NT2/D1 (cell line): ENCODE results near the gene TRIM10.

Source experiments
- DNase-seq: peaks from one replicate; pipeline ENCODE4 v3.0.0-alpha.2; 2011; ENCODE audit warnings: low read depth, low spot score
- H3K27me3 ChIP-seq: 2 replicates; pipeline ENCODE4 v1.6.0; 2011; ENCODE audit warnings: mild to moderate bottlenecking; ENCODE audit not compliant: insufficient read length, insufficient read depth
- H3K36me3 ChIP-seq: 2 replicates; pipeline ENCODE4 v1.6.1; 2011; ENCODE audit warnings: mild to moderate bottlenecking, low read length, mixed read lengths; ENCODE audit not compliant: insufficient read depth, insufficient read length
- H3K4me1 ChIP-seq: 2 replicates; pipeline ENCODE4 v1.5.1; 2011; ENCODE audit not compliant: insufficient read depth, insufficient read length
- H3K4me3 ChIP-seq: 2 replicates; pipeline ENCODE4 v1.5.1; 2011; ENCODE audit warnings: low read depth; ENCODE audit not compliant: insufficient read length
- H3K9ac ChIP-seq: 2 replicates; pipeline ENCODE4 v1.6.0; 2011; ENCODE audit warnings: low read depth; ENCODE audit not compliant: insufficient read length
- H3K9me3 ChIP-seq: 2 replicates; pipeline ENCODE4 v1.5.1; 2011; ENCODE audit warnings: mild to moderate bottlenecking, low read length; ENCODE audit not compliant: insufficient read depth
- SUZ12 ChIP-seq: IDR thresholded peaks from 2 replicates; pipeline ENCODE4 v1.6.1; 2011; ENCODE audit not compliant: insufficient read length, insufficient read depth; ENCODE audit errors: extremely low read depth
- YY1 ChIP-seq: IDR thresholded peaks from 2 replicates; pipeline ENCODE4 v1.6.1; 2011; ENCODE audit not compliant: insufficient read length, insufficient read depth
- ZNF274 ChIP-seq: IDR thresholded peaks from 2 replicates; pipeline ENCODE4 v1.6.1; 2011; ENCODE audit warnings: mild to moderate bottlenecking, low read depth, low read length

Gene TRIM10

DNA sequence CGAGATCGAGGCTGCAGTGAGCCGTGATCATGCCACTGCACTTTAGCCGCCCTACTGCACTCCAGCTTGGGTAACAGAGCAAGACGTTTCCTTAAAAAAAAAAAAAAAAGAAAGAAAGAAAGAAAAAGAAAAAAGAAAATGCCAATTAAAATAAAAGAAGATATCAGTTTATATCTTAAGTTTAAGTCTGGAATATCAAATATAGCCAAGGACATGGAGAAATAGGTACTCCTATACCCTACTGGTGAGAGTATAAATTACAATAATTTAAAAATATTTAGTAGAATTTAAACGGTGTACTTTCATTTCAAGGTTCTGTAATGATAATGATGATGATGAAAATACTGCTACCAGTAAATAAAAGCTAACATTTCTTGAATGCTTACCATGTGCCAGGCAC is 44.3 kb downstream of the TRIM10 start:
- DNase-seq = no peak
- peaks cover 11% of the 10 kb centered on the region for H3K27me3 ChIP-seq
- no peak overlapping the region for H3K9ac ChIP-seq
- no peaks in the 10 kb centered on the region for H3K36me3 ChIP-seq
- H3K4me1 ChIP-seq = no peaks in the 10 kb centered on the region
- H3K4me3 ChIP-seq = no peak overlapping the region
- H3K9me3 ChIP-seq = no peaks in the 10 kb centered on the region
- TF ChIP-seq ZNF274 = no peak
- TF ChIP-seq SUZ12 = no peak
- no peak for TF ChIP-seq YY1

DNA sequence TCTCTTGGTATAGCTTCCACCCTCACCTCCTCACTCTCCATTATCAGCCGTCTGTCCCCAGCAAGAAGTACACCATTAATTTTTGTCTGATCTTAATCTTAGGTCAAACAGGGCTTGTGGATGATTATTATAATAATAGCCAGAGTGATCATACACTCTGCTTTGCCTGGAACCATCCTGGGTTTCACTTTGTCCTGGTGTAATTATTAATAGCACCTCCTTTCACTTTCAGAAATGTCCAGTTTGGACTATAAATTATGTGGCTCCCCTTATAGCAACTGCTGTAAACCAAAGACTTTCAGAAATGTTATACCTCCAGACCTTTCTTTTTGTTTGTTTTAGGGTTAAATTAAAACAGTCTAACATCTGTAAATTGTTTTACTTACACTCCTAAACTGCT is 47.2 kb downstream of the TRIM10 start:
- no peak overlapping the region for H3K4me3 ChIP-seq
- H3K27me3 ChIP-seq = peaks cover 11% of the 10 kb centered on the region
- TF ChIP-seq ZNF274 (no peak), YY1 (no peak), SUZ12 (no peak)
- H3K36me3 ChIP-seq = no peaks in the 10 kb centered on the region
- H3K9ac ChIP-seq = no peak overlapping the region
- no peaks in the 10 kb centered on the region for H3K4me1 ChIP-seq
- no peaks in the 10 kb centered on the region for H3K9me3 ChIP-seq
- no peak for DNase-seq

DNA sequence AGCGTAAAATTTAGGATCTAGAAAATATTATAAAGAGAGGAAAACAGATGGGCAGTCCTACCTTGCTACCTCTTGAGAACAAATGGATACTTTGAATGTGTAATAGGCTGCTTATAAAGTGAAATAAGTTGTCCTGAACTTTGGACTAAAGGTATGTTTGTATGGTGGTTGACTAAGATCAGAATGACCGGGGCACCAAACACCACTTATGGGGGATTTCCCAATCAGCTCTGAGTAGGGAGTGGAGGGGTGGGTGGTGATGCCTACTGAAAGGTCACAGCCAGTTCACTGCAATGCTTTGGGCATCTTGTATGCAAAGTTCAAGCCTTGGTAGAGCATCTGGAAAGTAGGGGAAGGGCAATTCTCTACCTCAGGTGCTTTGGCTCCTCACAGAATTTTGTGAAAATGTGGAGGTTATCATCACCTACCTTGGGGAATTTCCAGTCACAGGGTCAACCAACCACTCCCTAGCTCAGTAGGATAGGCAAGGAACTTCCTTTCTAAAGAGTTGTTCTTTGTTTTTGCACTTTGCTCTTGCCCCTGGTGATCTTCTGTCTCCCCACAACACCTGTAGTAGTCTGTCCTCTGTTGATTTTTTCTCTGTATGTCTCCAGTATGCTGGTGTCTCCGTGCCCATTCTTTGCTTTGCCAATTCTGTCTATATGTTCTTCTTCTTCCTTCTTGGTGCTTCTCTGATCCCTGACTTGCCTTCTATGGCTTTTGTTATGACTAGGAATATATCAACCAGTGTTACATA is 47.8 kb downstream of the TRIM10 start, which contains the start of gene TRIM31:
TRIM31 (minus strand) TSS at position 88 of the 757 bp plus-strand sequence. CDS start 285 bp downstream, outside the sequence.
- no peak for TF ChIP-seq ZNF274
- no peak for TF ChIP-seq YY1
- no peak for TF ChIP-seq SUZ12
- DNase-seq = no peak
- Histone ChIP-seq H3K4me3 (no peak within 1 kb of the TSS), H3K9ac (no peak within 1 kb of the TSS), H3K9me3 (no peaks in the 10 kb centered on the region), H3K4me1 (no peaks in the 10 kb centered on the region), H3K27me3 (peaks cover 11% of the 10 kb centered on the region), H3K36me3 (no peaks in the 10 kb centered on the region)

DNA sequence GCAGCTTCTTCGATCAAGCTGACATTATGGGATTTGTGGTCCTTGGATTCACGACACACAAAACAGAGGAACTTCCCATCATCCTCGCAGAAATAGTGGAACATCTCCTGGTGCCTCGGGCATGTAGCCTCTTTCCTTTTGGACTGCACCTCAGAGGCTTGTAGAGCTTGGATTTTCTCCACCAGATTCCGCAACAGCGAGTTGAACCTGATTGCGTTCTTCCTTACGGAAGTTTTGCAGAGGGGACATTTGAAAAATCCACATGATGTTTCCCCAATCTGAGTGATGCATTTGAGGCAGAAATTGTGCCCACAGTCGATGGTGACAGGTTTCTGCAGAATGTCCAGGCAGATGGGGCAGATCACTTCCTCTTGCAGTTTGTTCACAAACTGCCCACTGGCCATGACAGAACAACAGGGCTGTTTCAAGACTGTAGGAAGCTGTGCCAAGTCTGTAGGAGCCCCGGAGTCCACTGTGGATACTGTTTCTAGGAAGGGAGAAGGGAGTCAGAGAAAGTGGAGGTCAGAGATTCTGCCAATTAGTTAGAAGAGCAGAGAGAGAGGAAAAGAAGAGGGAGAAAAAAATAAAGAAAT is 48.5 kb downstream of the TRIM10 start:
- Histone ChIP-seq H3K4me3 (no peak overlapping the region), H3K9ac (no peak overlapping the region), H3K9me3 (no peaks in the 10 kb centered on the region), H3K27me3 (peaks cover 11% of the 10 kb centered on the region), H3K36me3 (no peaks in the 10 kb centered on the region), H3K4me1 (no peaks in the 10 kb centered on the region)
- no peak for DNase-seq
- TF ChIP-seq YY1 (no peak), SUZ12 (no peak), ZNF274 (no peak)

DNA sequence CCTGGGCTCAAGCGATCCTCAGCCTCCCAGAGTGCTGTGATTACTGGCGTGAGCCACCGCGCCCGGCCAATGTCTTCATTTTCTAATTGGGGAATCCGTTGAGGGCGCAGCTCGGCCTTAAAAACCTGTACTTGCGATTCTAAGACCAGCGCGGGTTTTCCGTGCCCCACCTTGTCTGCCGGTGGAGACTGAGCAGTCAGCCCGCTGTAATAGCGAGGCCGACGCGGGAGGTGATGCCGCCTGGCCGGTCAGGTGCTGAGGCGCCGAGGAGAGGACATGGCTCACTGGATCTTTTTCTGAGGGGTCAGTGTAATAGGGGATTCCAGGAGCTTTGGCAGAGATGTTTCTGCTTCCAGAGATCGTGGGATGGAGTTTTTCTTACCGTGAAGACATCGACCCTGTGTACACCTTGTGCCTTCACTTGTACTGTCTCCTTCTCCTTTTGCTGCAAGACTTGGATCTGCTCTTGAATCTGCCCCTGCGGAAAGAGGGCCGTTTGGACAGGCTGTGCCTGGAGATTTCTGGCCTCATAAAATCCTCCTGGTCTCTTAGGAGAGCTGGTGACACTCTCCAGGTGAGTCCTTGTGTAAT is 49.6 kb downstream of the TRIM10 start:
- Histone ChIP-seq H3K27me3 (peaks cover 11% of the 10 kb centered on the region), H3K36me3 (no peaks in the 10 kb centered on the region), H3K9ac (no peak overlapping the region), H3K9me3 (no peaks in the 10 kb centered on the region), H3K4me3 (no peak overlapping the region), H3K4me1 (no peaks in the 10 kb centered on the region)
- TF ChIP-seq SUZ12 (no peak), YY1 (no peak), ZNF274 (no peak)
- DNase-seq = no peak

DNA sequence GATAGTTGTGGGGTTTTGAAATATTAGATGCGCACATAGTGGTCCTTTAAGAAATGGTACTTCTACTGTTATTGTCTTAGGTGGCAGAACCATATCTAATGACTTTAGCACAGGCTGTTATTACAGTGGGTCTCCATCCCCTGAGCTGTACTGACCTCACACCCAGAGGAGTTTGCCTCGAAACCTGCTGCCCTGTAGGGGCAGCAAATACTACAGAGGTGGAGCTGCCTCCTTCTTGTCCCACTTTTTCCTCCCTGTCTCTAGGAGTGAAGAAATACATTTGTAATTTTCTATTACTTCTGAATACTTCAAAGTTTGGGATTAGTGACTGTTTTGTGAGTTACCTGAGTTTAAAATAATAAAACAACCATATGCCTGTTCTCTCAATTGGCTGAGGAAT is 56.4 kb downstream of the TRIM10 start:
- Histone ChIP-seq H3K4me3 (no peak overlapping the region), H3K36me3 (no peaks in the 10 kb centered on the region), H3K4me1 (peaks cover 2% of the 10 kb centered on the region), H3K9me3 (no peaks in the 10 kb centered on the region), H3K27me3 (peaks cover 31% of the 10 kb centered on the region), H3K9ac (no peak overlapping the region)
- no peak for DNase-seq
- no peak for TF ChIP-seq SUZ12
- no peak for TF ChIP-seq YY1
- no peak for TF ChIP-seq ZNF274

DNA sequence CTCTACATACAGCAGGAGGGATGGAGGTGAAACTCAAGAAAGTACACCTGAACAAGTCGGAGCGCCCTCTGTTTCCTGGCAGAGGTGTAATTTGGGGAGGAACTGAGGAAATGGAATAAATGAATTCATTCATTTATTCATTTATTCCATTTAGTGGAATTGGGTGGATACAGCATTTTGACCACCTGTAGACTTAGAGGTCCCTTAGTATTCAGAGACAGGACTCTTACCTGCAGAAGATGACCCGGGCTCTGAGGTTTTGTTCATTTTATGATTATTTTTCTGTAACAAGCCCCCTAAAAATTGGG is 57.2 kb downstream of the TRIM10 start:
- no peaks in the 10 kb centered on the region for H3K36me3 ChIP-seq
- no peak overlapping the region for H3K9ac ChIP-seq
- TF ChIP-seq YY1 (no peak), ZNF274 (no peak), SUZ12 (no peak)
- no peak for DNase-seq
- peaks cover 37% of the 10 kb centered on the region for H3K27me3 ChIP-seq
- H3K4me1 ChIP-seq = peaks cover 2% of the 10 kb centered on the region
- no peak overlapping the region for H3K4me3 ChIP-seq
- no peaks in the 10 kb centered on the region for H3K9me3 ChIP-seq
